Stimulated activated CD8-positive, alpha-beta memory T cell treated with anti-CD3 and anti-CD28 coated beads, Interleukin-7, amount 100 ng/mL, for 24 hours (primary cell): ENCODE results near the gene XIRP2.

Source experiments
- DNase-seq: peaks from one replicate; pipeline ENCODE4 v3.0.0-alpha.2; 2020; ENCODE audit warnings: low read depth

XIRP2 gene

GRCh38 chr2:167134381-167135072 lies 246.2 kb downstream of the XIRP2 start:
- DNase-seq = no peak

- no peak for DNase-seq
Measured at GRCh38 chr2:167135706-167136105, 247.4 kb downstream of the XIRP2 start.

DNA sequence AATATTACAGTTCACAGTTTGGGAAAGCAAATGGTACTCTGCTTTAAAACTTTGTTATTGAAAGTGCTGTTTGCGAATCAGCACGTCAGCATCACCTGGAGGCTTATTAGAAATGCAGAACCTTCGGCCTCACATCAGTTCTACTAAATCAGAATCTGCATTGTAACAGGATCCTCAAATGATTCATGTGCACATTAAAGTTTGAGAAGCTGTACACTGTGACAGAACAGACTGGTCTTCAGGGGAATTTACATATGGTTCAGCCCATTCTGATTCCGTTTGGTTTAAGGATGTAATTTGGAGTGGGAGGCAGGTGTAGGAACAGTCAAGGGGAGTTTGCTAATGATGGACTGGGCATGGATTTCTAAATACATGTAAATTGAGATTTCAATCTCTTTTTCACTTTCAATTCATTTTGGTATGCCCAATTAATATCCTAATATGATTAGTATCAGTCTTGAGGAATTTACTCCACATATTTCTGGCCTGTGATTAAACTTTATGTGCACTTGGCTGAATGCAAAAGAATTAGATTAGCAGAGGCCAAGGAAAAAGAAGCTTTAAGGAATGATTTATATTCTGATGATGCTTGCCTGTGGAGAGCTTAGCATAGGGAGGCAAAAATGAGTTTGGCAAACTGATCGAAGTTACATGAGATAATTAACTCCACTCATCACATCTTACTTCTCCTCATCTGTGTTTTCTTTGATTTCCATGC lies 248.8 kb downstream of the XIRP2 start:
- DNase-seq = no peak

DNA sequence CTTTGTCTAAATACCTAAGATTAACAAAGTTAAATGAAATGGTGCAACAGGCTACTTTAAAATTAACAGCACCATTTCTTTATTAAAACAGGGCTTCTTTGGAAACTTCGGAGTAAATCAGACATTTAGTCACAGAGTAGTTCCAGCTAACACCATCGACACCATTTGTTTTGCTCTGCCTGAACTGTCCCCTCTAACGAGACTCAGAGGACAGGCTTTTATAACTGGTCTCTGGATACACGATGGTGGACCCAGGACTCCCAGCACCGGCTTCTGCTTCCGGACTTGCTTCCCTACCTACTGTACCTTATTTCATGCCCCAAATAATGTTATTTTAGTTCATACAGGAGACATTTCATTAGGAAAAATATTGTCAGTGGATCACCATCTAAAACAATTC lies 252.1 kb downstream of the XIRP2 start:
- DNase-seq = no peak

- DNase-seq = no peak
Measured at GRCh38 chr2:167140767-167141166, 252.5 kb downstream of the XIRP2 start.

DNA sequence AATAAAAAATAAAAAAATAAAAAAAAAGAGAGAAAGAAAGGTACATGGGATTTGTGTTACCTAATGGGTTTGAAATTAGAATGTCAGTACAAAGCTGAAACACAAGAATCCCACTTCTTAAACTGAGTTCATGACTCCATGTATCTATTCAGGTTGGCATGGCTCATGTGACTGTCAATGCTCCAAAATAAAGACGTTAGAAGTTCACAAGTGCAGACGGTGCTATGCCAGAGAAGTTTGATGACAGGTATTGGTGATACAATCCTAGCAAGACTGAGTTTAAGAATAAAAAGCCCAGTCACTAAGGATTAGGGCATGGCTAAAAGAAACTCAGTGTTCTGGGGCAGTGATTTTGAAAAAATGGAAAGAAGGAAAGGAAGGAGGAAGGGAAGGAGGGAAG lies 254.3 kb downstream of the XIRP2 start:
- DNase-seq = no peak

DNA sequence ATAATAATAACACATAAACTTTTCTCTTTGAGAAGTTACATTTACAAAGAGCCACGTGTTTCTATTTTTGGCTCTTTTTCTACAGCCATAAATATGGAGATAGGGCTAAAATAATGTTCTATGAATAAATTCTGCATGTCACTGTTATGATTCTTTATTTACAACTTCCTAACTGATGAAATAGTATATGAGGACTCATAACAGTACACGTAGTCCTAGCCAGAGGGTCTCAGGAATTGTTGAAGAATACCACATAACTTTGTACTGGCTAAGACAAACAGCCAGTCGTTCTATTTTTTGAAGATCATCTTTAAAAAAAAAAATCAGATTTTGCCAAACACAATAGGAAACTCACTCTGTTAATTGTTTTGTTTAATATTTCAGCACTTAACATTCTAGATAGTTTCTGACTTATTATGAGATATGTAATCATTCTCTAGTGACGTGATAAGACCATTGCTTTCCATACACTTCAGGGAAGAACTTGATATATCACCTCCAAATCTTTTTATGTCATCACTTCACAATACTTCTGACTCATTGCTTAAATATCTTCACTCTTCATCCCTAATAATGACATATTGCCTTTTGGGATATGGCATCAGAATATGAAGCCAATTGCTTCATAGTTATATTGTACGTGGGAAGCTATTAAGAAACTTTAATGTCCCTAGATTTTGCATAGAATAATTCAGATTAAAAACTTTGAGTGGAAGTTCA lies 256.1 kb downstream of the XIRP2 start:
- DNase-seq = no peak

- DNase-seq = no peak
Measured at GRCh38 chr2:167147271-167147941, 259.1 kb downstream of the XIRP2 start.

GRCh38 chr2:167151894-167152293 lies 263.6 kb downstream of the XIRP2 start:
- no peak for DNase-seq

GRCh38 chr2:167157523-167157922 lies 269.2 kb downstream of the XIRP2 start:
- no peak for DNase-seq

GRCh38 chr2:167177196-167177595 lies 288.9 kb downstream of the XIRP2 start:
- DNase-seq = no peak

DNA sequence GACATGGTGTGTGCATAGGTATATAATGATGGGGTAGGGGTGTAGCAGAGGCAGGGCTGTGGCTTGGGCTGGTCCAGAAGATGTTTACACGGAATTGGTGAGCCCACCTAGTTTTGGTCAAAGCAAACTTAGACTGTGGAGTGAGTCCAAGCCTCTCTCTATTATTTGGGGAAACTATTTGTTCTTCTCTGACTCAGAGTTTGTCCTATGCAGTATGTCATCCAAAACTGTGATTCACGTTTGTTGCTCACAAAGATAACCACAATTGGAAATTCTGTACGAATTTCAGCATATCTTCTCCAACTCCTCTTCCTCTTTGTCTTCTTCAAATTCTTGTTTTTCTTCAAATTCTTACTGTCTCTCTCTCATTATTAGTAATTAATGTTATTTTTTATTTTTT lies 292.9 kb downstream of the XIRP2 start:
- DNase-seq = no peak

DNA sequence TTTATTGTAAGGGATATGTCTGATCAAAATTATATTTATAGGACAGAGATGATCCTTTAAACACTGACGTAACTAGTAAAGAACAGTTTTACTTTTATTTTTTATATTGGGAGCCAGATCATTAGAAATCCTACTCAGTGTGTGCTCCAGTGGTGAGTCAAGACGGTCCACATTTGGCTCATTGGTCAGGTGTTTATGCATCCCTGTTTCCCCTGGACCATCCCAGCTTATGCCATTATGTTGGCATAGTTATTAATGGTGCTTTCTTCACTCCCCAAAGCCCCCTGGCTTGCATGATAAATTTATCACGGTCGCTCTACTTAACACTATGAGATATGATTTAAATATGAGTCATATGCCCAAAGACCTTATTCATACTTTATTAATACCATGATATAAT lies 293.4 kb downstream of the XIRP2 start:
- no peak for DNase-seq

GRCh38 chr2:167182403-167182802 lies 294.1 kb downstream of the XIRP2 start:
- no peak for DNase-seq

DNA sequence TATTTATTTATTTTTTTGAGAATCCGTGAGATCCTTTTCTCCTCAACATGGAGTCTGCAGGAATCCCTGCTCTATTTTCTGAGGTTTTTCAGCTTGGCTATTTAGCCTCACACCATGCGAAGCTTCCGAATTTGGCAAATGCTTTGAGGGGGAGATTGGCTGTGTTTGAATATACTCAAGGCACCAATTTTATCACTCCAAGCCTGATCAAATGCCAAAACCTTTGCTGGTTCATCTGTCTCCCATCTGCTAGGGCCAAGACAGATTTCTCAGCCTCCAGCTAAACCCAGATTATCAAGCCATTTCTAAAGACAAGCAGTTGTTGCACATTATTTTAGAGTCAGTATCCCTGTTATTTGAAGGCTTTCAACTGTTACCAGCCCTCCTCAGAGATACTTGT lies 295.7 kb downstream of the XIRP2 start:
- no peak for DNase-seq

GRCh38 chr2:167186465-167186864 lies 298.2 kb downstream of the XIRP2 start:
- DNase-seq = no peak

DNA sequence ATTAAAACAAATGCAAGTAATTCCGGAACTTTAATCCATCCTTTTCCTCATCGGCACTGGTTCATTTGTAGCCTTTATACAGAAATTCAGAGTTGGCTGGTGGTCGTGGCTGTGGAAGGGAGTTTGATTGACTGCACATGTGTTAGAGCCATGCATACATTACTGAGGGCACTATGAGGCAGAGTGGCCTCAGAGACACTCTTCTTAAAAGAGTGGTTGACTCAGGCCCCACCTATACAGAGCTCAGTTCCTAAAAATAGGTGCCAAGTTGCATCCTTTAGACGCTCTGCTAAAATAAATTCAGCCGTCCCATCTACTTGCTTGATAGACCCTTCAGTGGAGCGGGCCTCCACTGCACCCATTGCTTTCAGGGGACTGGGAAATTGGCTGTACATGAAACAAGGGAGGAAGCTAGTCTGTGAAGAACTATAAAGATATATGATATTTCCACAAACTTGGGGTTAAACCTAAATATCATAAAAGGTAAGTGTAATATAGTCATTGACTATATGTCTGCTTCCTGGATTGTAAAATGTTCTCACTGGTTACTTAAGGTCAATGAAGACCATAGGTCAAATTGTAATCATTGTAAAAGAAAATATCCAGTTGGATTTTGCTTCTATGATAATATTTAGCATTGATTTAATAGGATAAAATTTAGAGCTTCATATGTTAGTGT lies 298.9 kb downstream of the XIRP2 start:
- DNase-seq = no peak

- DNase-seq = no peak
Measured at GRCh38 chr2:167187978-167188967, 300.0 kb downstream of the XIRP2 start.

DNA sequence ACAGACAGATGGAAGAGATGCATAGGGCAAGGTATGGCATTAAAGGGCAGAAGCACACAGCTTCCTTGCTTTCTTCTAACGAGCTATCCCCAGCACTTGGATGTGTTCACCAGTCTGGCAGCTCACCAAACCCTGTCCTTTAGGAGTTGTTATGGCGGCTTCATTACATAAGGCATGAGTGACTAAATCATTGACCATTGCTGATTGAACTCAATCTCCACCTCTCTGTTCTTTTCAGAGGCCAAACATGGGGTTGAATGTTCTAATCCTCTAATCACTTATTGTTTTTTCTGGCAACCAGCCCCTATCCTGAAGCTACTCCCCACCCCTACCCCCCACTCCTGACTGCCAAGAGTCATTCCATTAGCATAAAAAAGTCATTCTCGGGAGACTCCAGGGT lies 301.8 kb downstream of the XIRP2 start:
- no peak for DNase-seq

GRCh38 chr2:167191588-167191987 lies 303.3 kb downstream of the XIRP2 start:
- no peak for DNase-seq

- DNase-seq = no peak
Measured at GRCh38 chr2:167192833-167193232, 304.6 kb downstream of the XIRP2 start.
